Left ventricle myocardium inferior (tissue), 1 donor: ENCODE results near the gene SDK1. TPM values are rescaled to one million over a fixed set of nuclear protein-coding genes. Genes with fewer than 3 reads are reported as not detected.

Experiments
- DNase-seq: peaks from one replicate; pipeline ENCODE4 v3.0.0-alpha.2; 2020
- H3K27ac ChIP-seq: fragments of 200-600 bp; replicated peaks from 2 replicates; pipeline ENCODE4 v1.8.0; 2021
- H3K27me3 ChIP-seq: fragments of 200-600 bp; 2 replicates; pipeline ENCODE4 v1.8.0; 2021; ENCODE audit warnings: low read depth
- H3K36me3 ChIP-seq: fragments of 200-600 bp; 2 replicates; pipeline ENCODE4 v1.8.0; 2021
- H3K4me1 ChIP-seq: fragments of 200-600 bp; 2 replicates; pipeline ENCODE4 v1.8.0; 2021
- H3K4me3 ChIP-seq: fragments of 200-600 bp; 2 replicates; pipeline ENCODE4 v1.8.0; 2021; ENCODE audit warnings: mild to moderate bottlenecking, moderate library complexity
- H3K9me3 ChIP-seq: fragments of 200-600 bp; replicated peaks from 2 replicates; pipeline ENCODE4 v1.8.0; 2021
- CTCF ChIP-seq: fragments of 200-600 bp; IDR thresholded peaks from 2 replicates; pipeline ENCODE4 v1.8.0; 2021; ENCODE audit warnings: antibody characterized with exemption, mild to moderate bottlenecking, borderline replicate concordance
- intact Hi-C: fragments of 100-400 bp; cut with micrococcal nuclease; formaldehyde crosslinking; loops from one replicate; pipeline ENCODE4 v1.11.0; 2022
- total RNA-seq: library from RNA; stranded (reverse); fragmentation: NEBNext Ultra II Directional; extraction: Animal tissue kit (Norgen Biotek cat#: 25700); gene quantifications from one replicate; pipeline ENCODE4 v1.2.1, GENCODE V29; 2021
- donor health status: DM: no; HTN: yes; CAD: no; lungs with severe emphysema.

The SDK1 gene
- total RNA-seq, 1 donor from 2014 or later, result 1.3 TPM

DNA sequence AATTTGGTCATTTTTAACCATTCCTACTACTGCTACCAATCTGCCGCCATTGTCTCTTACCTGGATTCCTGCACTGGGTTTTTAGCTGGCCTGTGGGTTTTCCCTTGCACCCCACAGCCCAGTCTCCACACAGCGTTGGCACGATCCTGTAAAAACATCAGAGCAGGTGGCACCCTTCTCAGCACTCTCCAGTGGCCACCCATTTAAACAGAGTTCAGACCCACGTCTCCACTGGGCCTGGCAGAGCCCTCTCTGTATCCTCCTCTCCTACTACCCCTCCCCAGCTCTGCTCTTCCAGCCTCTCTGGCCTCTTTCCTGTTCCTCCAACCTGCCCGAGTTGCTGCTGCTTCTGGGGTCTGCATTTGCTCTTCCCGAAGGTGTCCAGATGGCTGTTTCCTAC is 259.4 kb downstream of the SDK1 start:
- H3K36me3 ChIP-seq, result no peaks in the 10 kb centered on the region
- H3K27me3 ChIP-seq, result no peaks in the 10 kb centered on the region
- TF ChIP-seq CTCF, result no peak
- DNase-seq, result no peak
- peaks cover 4% of the 10 kb centered on the region for H3K9me3 ChIP-seq
- peaks cover 6% of the 10 kb centered on the region for H3K4me1 ChIP-seq
- H3K4me3 ChIP-seq, result no peak overlapping the region
- no peak overlapping the region for H3K27ac ChIP-seq
- intact Hi-C loops, result no loop called here

GRCh38 chr7:3561932-3562331 is 260.9 kb downstream of the SDK1 start:
- H3K4me3 ChIP-seq, result no peak overlapping the region
- DNase-seq, result no peak
- H3K27me3 ChIP-seq, result no peaks in the 10 kb centered on the region
- no peak for TF ChIP-seq CTCF
- H3K9me3 ChIP-seq, result no peaks in the 10 kb centered on the region
- peaks cover 6% of the 10 kb centered on the region for H3K4me1 ChIP-seq
- H3K36me3 ChIP-seq, result no peaks in the 10 kb centered on the region
- intact Hi-C loops, result no loop called here
- H3K27ac ChIP-seq, result no peak overlapping the region

DNA sequence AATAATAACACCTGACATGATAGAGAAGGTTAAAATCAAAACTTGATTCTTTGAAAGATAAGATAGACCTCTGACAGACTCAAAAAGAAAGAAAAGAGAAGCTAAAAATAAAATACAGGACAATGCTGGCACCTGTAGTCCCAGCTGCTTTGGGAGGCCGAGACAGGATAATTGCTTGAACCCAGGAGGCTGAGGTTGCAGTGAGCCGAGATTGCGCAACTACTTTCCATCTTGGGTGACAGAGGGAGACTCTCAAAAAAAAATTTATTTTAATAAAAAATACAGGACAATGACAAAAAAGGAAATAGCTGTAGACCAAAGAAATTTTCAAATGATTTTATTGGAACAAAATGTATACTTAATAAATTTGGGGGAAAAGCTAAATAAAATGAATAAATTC is 263.2 kb downstream of the SDK1 start:
- H3K27ac ChIP-seq, result no peak overlapping the region
- intact Hi-C loops, result no loop called here
- H3K27me3 ChIP-seq, result no peaks in the 10 kb centered on the region
- TF ChIP-seq CTCF, result no peak
- no peaks in the 10 kb centered on the region for H3K9me3 ChIP-seq
- DNase-seq, result no peak
- H3K36me3 ChIP-seq, result no peaks in the 10 kb centered on the region
- no peak overlapping the region for H3K4me3 ChIP-seq
- H3K4me1 ChIP-seq, result peaks cover 1% of the 10 kb centered on the region

- no peak overlapping the region for H3K27ac ChIP-seq
- intact Hi-C loops, result no loop called here
- H3K27me3 ChIP-seq, result no peaks in the 10 kb centered on the region
- no peak for TF ChIP-seq CTCF
- no peak for DNase-seq
- H3K4me3 ChIP-seq, result no peak overlapping the region
- H3K36me3 ChIP-seq, result no peaks in the 10 kb centered on the region
- no peaks in the 10 kb centered on the region for H3K9me3 ChIP-seq
- H3K4me1 ChIP-seq, result no peaks in the 10 kb centered on the region
These were observed 267.5 kb downstream of the SDK1 start for GRCh38 chr7:3568516-3568915.

- Histone ChIP-seq H3K36me3 (no peaks in the 10 kb centered on the region), H3K9me3 (no peaks in the 10 kb centered on the region), H3K4me1 (no peaks in the 10 kb centered on the region), H3K27me3 (peaks cover 7% of the 10 kb centered on the region), H3K27ac (no peak overlapping the region), H3K4me3 (no peak overlapping the region)
- no peak for TF ChIP-seq CTCF
- no peak for DNase-seq
- intact Hi-C loops, result no loop called here
These were observed 268.6 kb downstream of the SDK1 start for GRCh38 chr7:3569643-3570042.

GRCh38 chr7:3573151-3573550 is 272.1 kb downstream of the SDK1 start:
- DNase-seq, result no peak
- H3K36me3 ChIP-seq, result no peaks in the 10 kb centered on the region
- no peaks in the 10 kb centered on the region for H3K4me1 ChIP-seq
- no peak overlapping the region for H3K27ac ChIP-seq
- no peak for TF ChIP-seq CTCF
- no peak overlapping the region for H3K4me3 ChIP-seq
- peaks cover 10% of the 10 kb centered on the region for H3K9me3 ChIP-seq
- H3K27me3 ChIP-seq, result peaks cover 8% of the 10 kb centered on the region
- intact Hi-C loops, result no loop called here
